AG08395 (cell line): ENCODE results near the gene LUZP1.

Source experiments
- DNase-seq: peaks from one replicate; pipeline ENCODE4 v3.0.0; 2012; ENCODE audit warnings: mixed read lengths, low spot score

LUZP1 gene

GRCh38 chr1:23188936-23189452, 20.3 kb upstream of the LUZP1 start:
- peak; percentile 70 for DNase-seq

GRCh38 chr1:23188434-23188884, 19.8 kb upstream of the LUZP1 start:
- DNase-seq: no peak

- no peak for DNase-seq
Measured at GRCh38 chr1:23187637-23188036, 19.0 kb upstream of the LUZP1 start.

GRCh38 chr1:23185381-23185780, 16.7 kb upstream of the LUZP1 start:
- DNase-seq: no peak

GRCh38 chr1:23184212-23184934, 15.7 kb upstream of the LUZP1 start:
- DNase-seq: peak; percentile 44

- no peak for DNase-seq
Measured at GRCh38 chr1:23179862-23180261, 11.2 kb upstream of the LUZP1 start.

- peak; percentile 35 for DNase-seq
Measured at GRCh38 chr1:23178950-23179349, 10.3 kb upstream of the LUZP1 start.

GRCh38 chr1:23178414-23178813, 9.8 kb upstream of the LUZP1 start:
- DNase-seq: no peak

GRCh38 chr1:23177438-23178380, 9.1 kb upstream of the LUZP1 start:
- DNase-seq: peak; percentile 88

- no peak for DNase-seq
Measured at GRCh38 chr1:23177031-23177430, 8.4 kb upstream of the LUZP1 start.

- no peak for DNase-seq
Measured at GRCh38 chr1:23174426-23175110, 5.9 kb upstream of the LUZP1 start.

- peak; percentile 31 for DNase-seq
Measured at GRCh38 chr1:23171181-23171755, 2.6 kb upstream of the LUZP1 start.

- peak; percentile 85 for DNase-seq
Measured at GRCh38 chr1:23169727-23170335, 1.2 kb upstream of the LUZP1 start.

GRCh38 chr1:23169195-23169575, 529 bp upstream of the LUZP1 start:
- DNase-seq: no peak

GRCh38 chr1:23168079-23168444, 594 bp downstream of the LUZP1 start:
- no peak for DNase-seq

- peak; percentile 66 for DNase-seq
Measured at GRCh38 chr1:23167353-23168078, 1.1 kb downstream of the LUZP1 start.

GRCh38 chr1:23166854-23167253, 1.8 kb downstream of the LUZP1 start:
- no peak for DNase-seq

GRCh38 chr1:23163395-23163794, 5.3 kb downstream of the LUZP1 start:
- peak; percentile 23 for DNase-seq

- DNase-seq: no peak
Measured at GRCh38 chr1:23159963-23160877, 8.4 kb downstream of the LUZP1 start.

GRCh38 chr1:23156940-23157339, 11.7 kb downstream of the LUZP1 start:
- DNase-seq: no peak
